Ishikawa (cell line): Measurements from ENCODE around the gene VGLL3.

Experiments
- CEBPB ChIP-seq: IDR thresholded peaks from 2 replicates; pipeline ENCODE4 v1.6.1; 2012
- CREB1 ChIP-seq: IDR thresholded peaks from 2 replicates; pipeline ENCODE4 v1.6.1; 2012; ENCODE audit warnings: low read depth
- EGR1 ChIP-seq: IDR thresholded peaks from 2 replicates; pipeline ENCODE4 v1.6.1; 2012
- EP300 ChIP-seq: IDR thresholded peaks from 2 replicates; pipeline ENCODE4 v1.6.1; 2012; ENCODE audit warnings: borderline replicate concordance
- NFIC ChIP-seq: IDR thresholded peaks from 2 replicates; pipeline ENCODE4 v1.6.1; 2012
- RAD21 ChIP-seq: IDR thresholded peaks from 2 replicates; pipeline ENCODE4 v1.6.1; 2012; ENCODE audit warnings: low read depth
- TAF1 ChIP-seq: IDR thresholded peaks from 2 replicates; pipeline ENCODE4 v1.6.1; 2012; ENCODE audit warnings: low read depth, mild to moderate bottlenecking
- TCF12 ChIP-seq: IDR thresholded peaks from 2 replicates; pipeline ENCODE4 v1.6.1; 2012; ENCODE audit warnings: low read depth
- YY1 ChIP-seq: IDR thresholded peaks from 2 replicates; pipeline ENCODE4 v1.6.1; 2012; ENCODE audit warnings: low read depth
- ZBTB7A ChIP-seq: IDR thresholded peaks from 2 replicates; pipeline ENCODE4 v1.6.1; 2012; ENCODE audit warnings: low read depth
- TF ChIP-seq, protein P1 (sequence below): IDR thresholded peaks from 2 replicates; pipeline ENCODE4 v1.6.1; 2012
- TF ChIP-seq, protein P2 (sequence below): IDR thresholded peaks from 2 replicates; pipeline ENCODE4 v1.6.1; 2012
- TF ChIP-seq, protein P3 (sequence below): IDR thresholded peaks from 2 replicates; pipeline ENCODE4 v1.6.1; 2012; ENCODE audit warnings: low read depth, mild to moderate bottlenecking

DNA sequence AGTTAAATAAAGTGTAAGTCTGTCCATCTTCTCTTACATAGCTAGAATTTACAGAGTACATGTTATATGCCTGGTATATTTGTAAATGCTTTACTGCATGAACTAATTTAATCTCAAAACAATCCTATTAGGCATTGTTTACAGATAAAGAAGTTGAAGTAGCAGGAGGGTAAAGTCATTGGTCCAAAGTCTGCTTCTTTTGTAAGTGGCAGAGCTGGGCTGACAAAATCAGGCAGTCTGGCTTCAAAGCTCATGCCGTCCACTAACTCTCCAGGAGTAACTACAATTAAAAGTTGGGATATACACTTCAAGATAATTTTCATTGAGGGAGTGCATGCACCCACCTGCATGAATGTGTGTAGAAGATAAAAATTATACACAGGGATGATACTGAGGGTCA, 27.3 kb downstream of the VGLL3 start:
- TF ChIP-seq EP300 (no peak), CEBPB (no peak), NFIC (no peak), TAF1 (no peak), RAD21 (no peak), EGR1 (no peak), CREB1 (no peak), TCF12 (no peak), ZBTB7A (no peak), YY1 (no peak)
- TF ChIP-seq, protein P1, sequence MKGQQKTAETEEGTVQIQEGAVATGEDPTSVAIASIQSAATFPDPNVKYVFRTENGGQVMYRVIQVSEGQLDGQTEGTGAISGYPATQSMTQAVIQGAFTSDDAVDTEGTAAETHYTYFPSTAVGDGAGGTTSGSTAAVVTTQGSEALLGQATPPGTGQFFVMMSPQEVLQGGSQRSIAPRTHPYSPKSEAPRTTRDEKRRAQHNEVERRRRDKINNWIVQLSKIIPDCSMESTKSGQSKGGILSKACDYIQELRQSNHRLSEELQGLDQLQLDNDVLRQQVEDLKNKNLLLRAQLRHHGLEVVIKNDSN = no peak
- TF ChIP-seq, protein P2, sequence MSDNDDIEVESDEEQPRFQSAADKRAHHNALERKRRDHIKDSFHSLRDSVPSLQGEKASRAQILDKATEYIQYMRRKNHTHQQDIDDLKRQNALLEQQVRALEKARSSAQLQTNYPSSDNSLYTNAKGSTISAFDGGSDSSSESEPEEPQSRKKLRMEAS = no peak
- TF ChIP-seq, protein P3, sequence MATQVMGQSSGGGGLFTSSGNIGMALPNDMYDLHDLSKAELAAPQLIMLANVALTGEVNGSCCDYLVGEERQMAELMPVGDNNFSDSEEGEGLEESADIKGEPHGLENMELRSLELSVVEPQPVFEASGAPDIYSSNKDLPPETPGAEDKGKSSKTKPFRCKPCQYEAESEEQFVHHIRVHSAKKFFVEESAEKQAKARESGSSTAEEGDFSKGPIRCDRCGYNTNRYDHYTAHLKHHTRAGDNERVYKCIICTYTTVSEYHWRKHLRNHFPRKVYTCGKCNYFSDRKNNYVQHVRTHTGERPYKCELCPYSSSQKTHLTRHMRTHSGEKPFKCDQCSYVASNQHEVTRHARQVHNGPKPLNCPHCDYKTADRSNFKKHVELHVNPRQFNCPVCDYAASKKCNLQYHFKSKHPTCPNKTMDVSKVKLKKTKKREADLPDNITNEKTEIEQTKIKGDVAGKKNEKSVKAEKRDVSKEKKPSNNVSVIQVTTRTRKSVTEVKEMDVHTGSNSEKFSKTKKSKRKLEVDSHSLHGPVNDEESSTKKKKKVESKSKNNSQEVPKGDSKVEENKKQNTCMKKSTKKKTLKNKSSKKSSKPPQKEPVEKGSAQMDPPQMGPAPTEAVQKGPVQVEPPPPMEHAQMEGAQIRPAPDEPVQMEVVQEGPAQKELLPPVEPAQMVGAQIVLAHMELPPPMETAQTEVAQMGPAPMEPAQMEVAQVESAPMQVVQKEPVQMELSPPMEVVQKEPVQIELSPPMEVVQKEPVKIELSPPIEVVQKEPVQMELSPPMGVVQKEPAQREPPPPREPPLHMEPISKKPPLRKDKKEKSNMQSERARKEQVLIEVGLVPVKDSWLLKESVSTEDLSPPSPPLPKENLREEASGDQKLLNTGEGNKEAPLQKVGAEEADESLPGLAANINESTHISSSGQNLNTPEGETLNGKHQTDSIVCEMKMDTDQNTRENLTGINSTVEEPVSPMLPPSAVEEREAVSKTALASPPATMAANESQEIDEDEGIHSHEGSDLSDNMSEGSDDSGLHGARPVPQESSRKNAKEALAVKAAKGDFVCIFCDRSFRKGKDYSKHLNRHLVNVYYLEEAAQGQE = no peak
